ENCODE data around the gene EML6. TPM values are rescaled to one million over a fixed set of nuclear protein-coding genes. Genes with fewer than 3 reads are reported as not detected.

The EML6 gene
- total and polyA plus RNA-seq, 2 experiments from 2014 or later = 2.7 to 6.2 TPM

- no peaks in the 10 kb centered on the region; the same call in 2 of the 3 replicates for H3K9me3 Mint-ChIP-seq
- H3K4me2 ChIP-seq = no peak overlapping the region
- H3K9me2 ChIP-seq (ENCODE audit: insufficient read depth) = no peaks in the 10 kb centered on the region
- peaks cover 13% of the 10 kb centered on the region; the same call in 1 of the 2 replicates for H3K4me1 ChIP-seq (ENCODE audit: insufficient read depth)
- H3K4me3 Mint-ChIP-seq = no peak overlapping the region
- H3K27me3 Mint-ChIP-seq (ENCODE audit: insufficient read depth, low read depth, poor library complexity) = peaks cover 5% of the 10 kb centered on the region
- no peaks in the 10 kb centered on the region for H3K36me3 ChIP-seq (ENCODE audit: insufficient read depth)
- DNase-seq (ENCODE audit: low spot score) (no peak), ATAC-seq (no peak)
- no peak overlapping the region for H3K4me3 ChIP-seq
- H3F3A ChIP-seq (replicated peaks; ENCODE audit: low read depth) = no peaks in the 10 kb centered on the region
- no peaks in the 10 kb centered on the region for H3K79me2 ChIP-seq (replicated peaks; ENCODE audit: insufficient read depth)
- H3K4me1 Mint-ChIP-seq = peaks cover 20% of the 10 kb centered on the region
- no peaks in the 10 kb centered on the region for H4K20me1 ChIP-seq (replicated peaks; ENCODE audit: insufficient read depth)
- H2AFZ ChIP-seq = no peak overlapping the region
- no peaks in the 10 kb centered on the region for H3K36me3 Mint-ChIP-seq (ENCODE audit: low read depth)
- no peak overlapping the region for H3K27ac Mint-ChIP-seq
- TF ChIP-seq JUNB (IDR thresholded peaks at IDR 0.05; ENCODE audit: unreplicated experiment) = no peak
- no peak for TF ChIP-seq STAT1 (IDR thresholded peaks at IDR 0.05; ENCODE audit: unreplicated experiment)
- TF ChIP-seq NANOG (IDR thresholded peaks at IDR 0.05; ENCODE audit: borderline replicate concordance) = no peak
- TF ChIP-seq EZH2phosphoT487 (IDR thresholded peaks at IDR 0.05; ENCODE audit: unreplicated experiment) = no peak
- TF ChIP-seq CREB1 (CRISPR knock-in tag; IDR thresholded peaks at IDR 0.05; ENCODE audit: low read depth) = no peak
- no peak for TF ChIP-seq REST (IDR thresholded peaks at IDR 0.05; ENCODE audit: unreplicated experiment)
- TF ChIP-seq POLR2AphosphoS5 (IDR thresholded peaks at IDR 0.05; ENCODE audit: low read depth) = no peak
- no peak for TF ChIP-seq ZNF114 (CRISPR knock-in tag; IDR thresholded peaks at IDR 0.05)
- no peak for TF ChIP-seq EZH2 (IDR thresholded peaks at IDR 0.05; ENCODE audit: low read depth, unreplicated experiment)
- TF ChIP-seq ZNF331 (CRISPR knock-in tag; IDR thresholded peaks at IDR 0.05; ENCODE audit: low read depth) = no peak
- TF ChIP-seq ZNF462 (CRISPR knock-in tag; IDR thresholded peaks at IDR 0.05) = no peak
- TF ChIP-seq ETS1 (IDR thresholded peaks at IDR 0.05) = no peak
- no peak for TF ChIP-seq CTCF (conservative IDR thresholded peaks at IDR 0.05; ENCODE audit: low read depth in 2 of 2)
- H3K27me3 ChIP-seq (ENCODE audit: insufficient read depth) = no peaks in the 10 kb centered on the region
- H3K27ac ChIP-seq (ENCODE audit: low read depth) = no peak overlapping the region
These were observed 229.6 kb downstream of the EML6 start for GRCh38 chr2:54952978-54953456.

All from GM23338 (cell line).